Measurements from ENCODE around the gene SCARB1.

DNA sequence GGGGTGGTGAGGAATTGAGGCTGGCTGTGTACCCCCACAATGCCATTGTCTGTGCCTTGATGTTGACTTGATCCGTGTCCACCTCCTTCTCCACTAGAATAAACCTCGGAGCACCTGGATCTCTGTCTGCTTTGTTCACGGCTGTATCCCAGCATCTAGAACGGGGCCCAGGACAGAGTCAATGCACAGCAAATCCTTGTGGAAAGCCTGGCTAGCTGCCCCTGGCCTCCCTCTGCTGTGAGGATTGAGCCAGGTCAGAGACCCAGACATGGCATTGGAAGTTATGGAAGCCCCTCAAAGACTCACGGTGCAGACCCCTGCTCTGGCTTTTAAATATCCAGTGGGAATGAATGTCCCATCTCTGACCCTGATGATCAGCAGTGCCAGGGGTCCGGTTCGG, 109.2 kb downstream of the SCARB1 start:
- TF ChIP-seq, protein P1, sequence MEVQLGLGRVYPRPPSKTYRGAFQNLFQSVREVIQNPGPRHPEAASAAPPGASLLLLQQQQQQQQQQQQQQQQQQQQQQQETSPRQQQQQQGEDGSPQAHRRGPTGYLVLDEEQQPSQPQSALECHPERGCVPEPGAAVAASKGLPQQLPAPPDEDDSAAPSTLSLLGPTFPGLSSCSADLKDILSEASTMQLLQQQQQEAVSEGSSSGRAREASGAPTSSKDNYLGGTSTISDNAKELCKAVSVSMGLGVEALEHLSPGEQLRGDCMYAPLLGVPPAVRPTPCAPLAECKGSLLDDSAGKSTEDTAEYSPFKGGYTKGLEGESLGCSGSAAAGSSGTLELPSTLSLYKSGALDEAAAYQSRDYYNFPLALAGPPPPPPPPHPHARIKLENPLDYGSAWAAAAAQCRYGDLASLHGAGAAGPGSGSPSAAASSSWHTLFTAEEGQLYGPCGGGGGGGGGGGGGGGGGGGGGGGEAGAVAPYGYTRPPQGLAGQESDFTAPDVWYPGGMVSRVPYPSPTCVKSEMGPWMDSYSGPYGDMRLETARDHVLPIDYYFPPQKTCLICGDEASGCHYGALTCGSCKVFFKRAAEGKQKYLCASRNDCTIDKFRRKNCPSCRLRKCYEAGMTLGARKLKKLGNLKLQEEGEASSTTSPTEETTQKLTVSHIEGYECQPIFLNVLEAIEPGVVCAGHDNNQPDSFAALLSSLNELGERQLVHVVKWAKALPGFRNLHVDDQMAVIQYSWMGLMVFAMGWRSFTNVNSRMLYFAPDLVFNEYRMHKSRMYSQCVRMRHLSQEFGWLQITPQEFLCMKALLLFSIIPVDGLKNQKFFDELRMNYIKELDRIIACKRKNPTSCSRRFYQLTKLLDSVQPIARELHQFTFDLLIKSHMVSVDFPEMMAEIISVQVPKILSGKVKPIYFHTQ (CRISPR knock-in tag; IDR thresholded peaks at IDR 0.05): no peak
- TF ChIP-seq TEAD4 (CRISPR knock-in tag; IDR thresholded peaks at IDR 0.05) (no peak), MXD4 (CRISPR knock-in tag; IDR thresholded peaks at IDR 0.05; ENCODE audit: borderline replicate concordance) (no peak), FOXK1 (CRISPR knock-in tag; IDR thresholded peaks at IDR 0.05) (no peak), FOXJ3 (CRISPR knock-in tag; IDR thresholded peaks at IDR 0.05; ENCODE audit: borderline replicate concordance) (no peak), NFE2L1 (CRISPR knock-in tag; IDR thresholded peaks at IDR 0.05) (no peak), ELF4 (CRISPR knock-in tag; IDR thresholded peaks at IDR 0.05; ENCODE audit: low read depth) (no peak)
- TF ChIP-seq, protein P2, sequence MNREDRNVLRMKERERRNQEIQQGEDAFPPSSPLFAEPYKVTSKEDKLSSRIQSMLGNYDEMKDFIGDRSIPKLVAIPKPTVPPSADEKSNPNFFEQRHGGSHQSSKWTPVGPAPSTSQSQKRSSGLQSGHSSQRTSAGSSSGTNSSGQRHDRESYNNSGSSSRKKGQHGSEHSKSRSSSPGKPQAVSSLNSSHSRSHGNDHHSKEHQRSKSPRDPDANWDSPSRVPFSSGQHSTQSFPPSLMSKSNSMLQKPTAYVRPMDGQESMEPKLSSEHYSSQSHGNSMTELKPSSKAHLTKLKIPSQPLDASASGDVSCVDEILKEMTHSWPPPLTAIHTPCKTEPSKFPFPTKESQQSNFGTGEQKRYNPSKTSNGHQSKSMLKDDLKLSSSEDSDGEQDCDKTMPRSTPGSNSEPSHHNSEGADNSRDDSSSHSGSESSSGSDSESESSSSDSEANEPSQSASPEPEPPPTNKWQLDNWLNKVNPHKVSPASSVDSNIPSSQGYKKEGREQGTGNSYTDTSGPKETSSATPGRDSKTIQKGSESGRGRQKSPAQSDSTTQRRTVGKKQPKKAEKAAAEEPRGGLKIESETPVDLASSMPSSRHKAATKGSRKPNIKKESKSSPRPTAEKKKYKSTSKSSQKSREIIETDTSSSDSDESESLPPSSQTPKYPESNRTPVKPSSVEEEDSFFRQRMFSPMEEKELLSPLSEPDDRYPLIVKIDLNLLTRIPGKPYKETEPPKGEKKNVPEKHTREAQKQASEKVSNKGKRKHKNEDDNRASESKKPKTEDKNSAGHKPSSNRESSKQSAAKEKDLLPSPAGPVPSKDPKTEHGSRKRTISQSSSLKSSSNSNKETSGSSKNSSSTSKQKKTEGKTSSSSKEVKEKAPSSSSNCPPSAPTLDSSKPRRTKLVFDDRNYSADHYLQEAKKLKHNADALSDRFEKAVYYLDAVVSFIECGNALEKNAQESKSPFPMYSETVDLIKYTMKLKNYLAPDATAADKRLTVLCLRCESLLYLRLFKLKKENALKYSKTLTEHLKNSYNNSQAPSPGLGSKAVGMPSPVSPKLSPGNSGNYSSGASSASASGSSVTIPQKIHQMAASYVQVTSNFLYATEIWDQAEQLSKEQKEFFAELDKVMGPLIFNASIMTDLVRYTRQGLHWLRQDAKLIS (CRISPR knock-in tag; IDR thresholded peaks at IDR 0.05; ENCODE audit: borderline replicate concordance): no peak
- TF ChIP-seq, protein P3, sequence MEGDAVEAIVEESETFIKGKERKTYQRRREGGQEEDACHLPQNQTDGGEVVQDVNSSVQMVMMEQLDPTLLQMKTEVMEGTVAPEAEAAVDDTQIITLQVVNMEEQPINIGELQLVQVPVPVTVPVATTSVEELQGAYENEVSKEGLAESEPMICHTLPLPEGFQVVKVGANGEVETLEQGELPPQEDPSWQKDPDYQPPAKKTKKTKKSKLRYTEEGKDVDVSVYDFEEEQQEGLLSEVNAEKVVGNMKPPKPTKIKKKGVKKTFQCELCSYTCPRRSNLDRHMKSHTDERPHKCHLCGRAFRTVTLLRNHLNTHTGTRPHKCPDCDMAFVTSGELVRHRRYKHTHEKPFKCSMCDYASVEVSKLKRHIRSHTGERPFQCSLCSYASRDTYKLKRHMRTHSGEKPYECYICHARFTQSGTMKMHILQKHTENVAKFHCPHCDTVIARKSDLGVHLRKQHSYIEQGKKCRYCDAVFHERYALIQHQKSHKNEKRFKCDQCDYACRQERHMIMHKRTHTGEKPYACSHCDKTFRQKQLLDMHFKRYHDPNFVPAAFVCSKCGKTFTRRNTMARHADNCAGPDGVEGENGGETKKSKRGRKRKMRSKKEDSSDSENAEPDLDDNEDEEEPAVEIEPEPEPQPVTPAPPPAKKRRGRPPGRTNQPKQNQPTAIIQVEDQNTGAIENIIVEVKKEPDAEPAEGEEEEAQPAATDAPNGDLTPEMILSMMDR (IDR thresholded peaks at IDR 0.05): no peak
- TF ChIP-seq, protein P4, sequence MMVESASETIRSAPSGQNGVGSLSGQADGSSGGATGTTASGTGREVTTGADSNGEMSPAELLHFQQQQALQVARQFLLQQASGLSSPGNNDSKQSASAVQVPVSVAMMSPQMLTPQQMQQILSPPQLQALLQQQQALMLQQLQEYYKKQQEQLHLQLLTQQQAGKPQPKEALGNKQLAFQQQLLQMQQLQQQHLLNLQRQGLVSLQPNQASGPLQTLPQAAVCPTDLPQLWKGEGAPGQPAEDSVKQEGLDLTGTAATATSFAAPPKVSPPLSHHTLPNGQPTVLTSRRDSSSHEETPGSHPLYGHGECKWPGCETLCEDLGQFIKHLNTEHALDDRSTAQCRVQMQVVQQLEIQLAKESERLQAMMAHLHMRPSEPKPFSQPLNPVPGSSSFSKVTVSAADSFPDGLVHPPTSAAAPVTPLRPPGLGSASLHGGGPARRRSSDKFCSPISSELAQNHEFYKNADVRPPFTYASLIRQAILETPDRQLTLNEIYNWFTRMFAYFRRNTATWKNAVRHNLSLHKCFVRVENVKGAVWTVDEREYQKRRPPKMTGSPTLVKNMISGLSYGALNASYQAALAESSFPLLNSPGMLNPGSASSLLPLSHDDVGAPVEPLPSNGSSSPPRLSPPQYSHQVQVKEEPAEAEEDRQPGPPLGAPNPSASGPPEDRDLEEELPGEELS (CRISPR knock-in tag; IDR thresholded peaks at IDR 0.05): no peak
- TF ChIP-seq, protein P5, sequence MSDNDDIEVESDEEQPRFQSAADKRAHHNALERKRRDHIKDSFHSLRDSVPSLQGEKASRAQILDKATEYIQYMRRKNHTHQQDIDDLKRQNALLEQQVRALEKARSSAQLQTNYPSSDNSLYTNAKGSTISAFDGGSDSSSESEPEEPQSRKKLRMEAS (CRISPR knock-in tag; IDR thresholded peaks at IDR 0.05): no peak
- TF ChIP-seq, protein P6, sequence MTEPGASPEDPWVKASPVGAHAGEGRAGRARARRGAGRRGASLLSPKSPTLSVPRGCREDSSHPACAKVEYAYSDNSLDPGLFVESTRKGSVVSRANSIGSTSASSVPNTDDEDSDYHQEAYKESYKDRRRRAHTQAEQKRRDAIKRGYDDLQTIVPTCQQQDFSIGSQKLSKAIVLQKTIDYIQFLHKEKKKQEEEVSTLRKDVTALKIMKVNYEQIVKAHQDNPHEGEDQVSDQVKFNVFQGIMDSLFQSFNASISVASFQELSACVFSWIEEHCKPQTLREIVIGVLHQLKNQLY (CRISPR knock-in tag; IDR thresholded peaks at IDR 0.05): no peak
- TF ChIP-seq, protein P7, sequence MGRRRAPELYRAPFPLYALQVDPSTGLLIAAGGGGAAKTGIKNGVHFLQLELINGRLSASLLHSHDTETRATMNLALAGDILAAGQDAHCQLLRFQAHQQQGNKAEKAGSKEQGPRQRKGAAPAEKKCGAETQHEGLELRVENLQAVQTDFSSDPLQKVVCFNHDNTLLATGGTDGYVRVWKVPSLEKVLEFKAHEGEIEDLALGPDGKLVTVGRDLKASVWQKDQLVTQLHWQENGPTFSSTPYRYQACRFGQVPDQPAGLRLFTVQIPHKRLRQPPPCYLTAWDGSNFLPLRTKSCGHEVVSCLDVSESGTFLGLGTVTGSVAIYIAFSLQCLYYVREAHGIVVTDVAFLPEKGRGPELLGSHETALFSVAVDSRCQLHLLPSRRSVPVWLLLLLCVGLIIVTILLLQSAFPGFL (CRISPR knock-in tag; IDR thresholded peaks at IDR 0.05; ENCODE audit: borderline replicate concordance): no peak

Data from WTC11 (cell line).